ENCODE measurements around the gene DOCK1.

Gene DOCK1

GRCh38 chr10:127332631-127333030, 427.4 kb downstream of the DOCK1 start:
- no peak for DNase-seq

DNA sequence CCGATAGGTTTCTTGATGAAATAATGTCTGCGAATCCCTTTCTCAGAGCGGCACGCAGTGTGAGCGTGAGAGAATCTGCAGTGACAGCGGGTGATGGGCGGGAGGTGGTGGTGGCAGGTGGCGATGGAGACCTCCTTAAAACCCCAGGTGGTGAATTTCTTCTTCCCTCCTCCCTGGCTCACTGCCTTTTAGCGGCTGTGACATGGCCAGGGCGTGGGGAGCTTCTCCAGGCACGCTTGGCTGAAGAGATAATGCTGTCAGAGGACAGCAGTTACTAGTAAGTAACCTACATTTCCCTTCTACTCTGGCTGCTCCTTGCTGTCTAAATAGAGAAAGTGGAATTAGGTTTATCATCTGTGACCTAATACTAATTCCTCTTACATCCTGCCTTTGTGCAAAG, 432.6 kb downstream of the DOCK1 start:
- peak; percentile 60 for DNase-seq

DNA sequence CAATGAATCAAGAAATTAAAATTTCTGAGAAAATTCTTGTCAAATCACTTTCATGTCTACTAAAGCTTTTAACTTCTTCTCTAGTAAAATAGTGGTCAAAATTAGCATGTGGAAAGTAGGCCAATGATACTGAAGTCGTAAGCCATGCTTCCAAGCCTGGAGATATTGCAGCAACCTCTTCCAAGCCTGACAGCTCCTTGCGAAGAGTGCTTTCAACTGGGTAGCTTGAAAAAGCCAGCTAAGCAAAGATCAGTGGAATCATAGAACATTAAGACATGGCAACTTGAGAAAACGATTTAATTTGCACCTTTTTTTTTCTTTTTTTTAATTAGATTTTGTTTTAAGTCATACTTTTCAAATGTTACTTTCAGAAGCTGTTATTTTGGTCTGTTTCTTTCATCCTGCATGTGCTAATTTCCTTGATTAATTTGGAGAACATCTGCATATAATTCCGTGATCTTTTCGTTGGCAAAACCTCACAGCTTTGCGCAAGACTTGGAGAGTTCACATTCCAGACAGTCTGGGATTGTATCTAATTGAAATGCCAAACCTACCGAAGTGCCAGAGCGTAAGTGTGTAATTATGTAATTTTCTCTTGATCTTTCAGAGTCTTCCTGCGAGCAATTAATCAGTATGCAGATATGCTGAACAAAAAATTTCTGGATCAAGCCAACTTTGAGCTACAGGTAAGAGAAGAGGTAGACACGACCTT, 433.3 kb downstream of the DOCK1 start:
- DNase-seq = no peak

DNA sequence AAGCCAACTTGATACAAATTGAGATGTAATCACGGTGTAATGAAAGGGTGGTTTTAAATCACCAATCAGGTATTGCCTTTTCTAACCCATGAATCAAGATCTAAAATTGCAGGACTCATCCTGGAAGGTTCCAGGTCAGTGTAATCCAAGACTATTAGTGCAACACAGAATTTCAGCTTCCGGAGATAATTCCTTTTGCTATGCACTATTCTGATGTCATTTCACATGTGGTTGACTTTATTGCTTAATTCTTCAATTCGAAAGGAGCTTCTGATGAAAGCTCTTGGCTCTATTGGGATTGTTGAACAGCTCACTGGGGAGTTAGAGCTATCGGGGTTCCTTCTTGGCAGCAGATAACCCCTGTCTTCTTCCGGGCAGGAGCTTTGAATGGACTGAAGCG, 438.6 kb downstream of the DOCK1 start:
- no peak for DNase-seq

DNA sequence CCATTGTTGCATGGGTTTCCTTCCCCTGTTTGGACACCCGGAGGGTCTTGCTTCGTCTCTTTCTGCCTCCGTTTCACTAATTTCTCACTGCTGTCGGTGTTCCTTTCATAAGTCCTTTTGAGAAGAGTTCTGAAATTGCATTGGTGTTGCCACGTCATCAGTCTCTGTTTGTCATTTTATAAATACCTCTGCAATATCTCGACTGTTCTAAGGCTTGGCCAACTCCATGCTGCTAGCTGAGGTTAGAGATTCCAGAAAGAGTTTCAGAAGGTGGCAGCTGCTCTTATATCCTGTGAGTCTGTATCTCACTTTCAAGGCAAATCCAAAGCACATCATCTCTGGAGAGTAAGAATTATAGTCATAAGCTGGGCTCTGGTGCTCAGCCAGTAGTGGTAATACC, 439.1 kb downstream of the DOCK1 start:
- DNase-seq = no peak

DNA sequence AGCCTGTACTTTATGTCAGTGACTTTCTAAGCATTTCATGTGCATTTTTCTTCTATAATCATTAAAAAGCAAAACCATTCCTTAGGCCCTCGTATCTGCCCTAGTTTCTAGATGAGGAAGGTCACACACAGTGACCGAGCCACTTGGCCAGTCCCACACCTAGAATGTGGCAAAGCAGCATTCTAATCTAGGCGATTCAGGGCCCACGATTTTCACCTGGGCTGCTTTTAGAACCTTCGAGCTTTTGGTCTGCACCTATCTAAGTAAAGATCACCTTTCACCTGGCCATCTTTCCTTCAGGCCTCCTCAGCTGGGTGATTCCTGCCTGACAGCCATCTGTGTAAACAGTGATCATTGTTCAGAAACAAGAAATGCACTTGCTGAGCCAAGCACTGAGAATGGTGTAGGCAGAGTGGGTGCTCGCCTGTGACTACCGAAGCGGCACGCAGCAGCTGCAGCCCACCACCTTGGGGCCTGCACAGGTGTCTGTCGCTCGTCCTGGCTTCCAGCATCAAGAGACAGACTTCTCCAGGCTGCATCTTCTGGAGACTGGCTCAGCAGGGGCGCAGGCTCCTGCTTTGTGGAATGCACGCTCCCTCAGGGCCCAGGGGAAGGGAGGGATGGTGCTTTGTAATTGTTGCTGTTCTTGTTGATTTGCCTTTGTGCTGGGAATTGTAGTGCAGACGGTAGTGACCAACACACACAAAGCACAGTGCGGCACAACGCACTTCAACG, 440.2 kb downstream of the DOCK1 start:
- peak; percentile 67 for DNase-seq

DNA sequence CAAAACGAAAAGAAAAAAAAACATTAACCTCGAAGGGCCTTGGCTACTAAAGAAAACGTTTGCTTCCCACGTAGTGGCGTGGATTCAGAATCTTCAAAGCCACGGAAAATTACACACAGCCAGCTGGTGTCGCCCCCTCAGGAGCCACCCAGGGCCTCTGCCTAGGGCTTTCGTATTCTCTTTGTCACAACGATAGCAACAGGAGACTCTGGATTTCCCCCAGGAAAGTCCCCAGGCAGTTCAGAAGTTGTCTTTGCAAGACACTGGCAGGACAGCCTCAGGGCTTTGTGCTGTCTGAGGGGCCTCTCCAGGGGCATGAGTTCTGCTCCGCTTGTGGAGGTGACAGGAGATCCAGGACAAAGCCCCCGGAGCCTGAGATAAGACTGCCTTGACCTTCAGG, 441.4 kb downstream of the DOCK1 start:
- no peak for DNase-seq

DNA sequence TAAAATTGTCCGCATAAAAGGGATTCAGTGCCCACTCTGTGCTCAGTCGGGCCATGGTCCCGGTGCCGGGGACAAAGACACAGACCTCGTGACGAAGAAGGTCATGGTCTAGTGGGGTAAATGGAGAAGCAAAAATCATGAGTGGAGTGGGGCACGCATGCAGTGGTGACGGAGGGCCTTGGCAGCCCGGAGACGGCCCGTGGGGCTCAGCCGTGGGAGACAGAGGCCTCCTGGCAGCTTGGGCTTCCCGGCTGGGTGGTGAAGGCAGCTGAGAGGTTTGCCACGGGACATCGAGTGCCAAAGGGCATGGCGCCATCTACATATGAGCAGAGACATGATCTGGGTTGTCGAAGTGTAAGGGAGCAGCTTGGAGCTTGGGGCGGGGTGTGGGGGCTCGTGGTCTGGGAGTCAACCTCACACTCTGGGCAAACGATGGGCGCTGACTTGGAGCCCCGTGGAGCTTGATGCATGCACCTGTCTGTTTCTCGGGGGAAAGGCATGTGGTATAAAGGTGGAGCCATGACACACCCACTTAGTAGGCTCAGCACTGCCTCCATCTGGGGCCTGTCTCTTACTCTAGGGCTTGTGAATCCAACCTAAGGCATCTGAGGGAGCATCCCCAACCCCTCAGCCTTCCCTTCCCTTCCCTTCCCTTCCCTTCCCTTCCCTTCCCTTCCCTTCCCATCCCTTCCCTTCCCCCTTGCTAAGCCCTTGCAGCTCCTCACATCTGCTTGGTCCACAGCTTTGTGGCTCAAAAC, 442.2 kb downstream of the DOCK1 start:
- DNase-seq = no peak

GRCh38 chr10:127349737-127350136, 444.5 kb downstream of the DOCK1 start:
- no peak for DNase-seq

DNA sequence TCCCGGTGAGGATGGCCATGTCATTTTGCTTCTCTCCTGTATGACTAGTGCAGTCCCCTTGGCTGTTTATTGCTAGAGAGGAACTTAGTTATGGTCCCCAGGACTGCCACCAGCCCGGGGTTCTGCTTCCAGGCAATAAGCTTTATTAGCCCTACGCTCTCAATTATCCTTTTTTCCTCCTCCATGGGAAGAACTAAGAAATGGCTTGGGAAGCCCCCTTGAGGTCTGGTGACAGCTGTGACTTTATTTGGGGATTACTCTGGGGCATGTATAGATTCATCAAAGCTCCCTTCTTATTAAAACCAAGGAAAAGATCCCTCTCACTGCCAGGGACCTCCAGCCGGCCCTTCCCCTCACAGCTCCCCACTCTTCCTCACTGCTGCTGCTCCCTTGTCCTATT, 446.3 kb downstream of the DOCK1 start:
- DNase-seq = no peak

DNA sequence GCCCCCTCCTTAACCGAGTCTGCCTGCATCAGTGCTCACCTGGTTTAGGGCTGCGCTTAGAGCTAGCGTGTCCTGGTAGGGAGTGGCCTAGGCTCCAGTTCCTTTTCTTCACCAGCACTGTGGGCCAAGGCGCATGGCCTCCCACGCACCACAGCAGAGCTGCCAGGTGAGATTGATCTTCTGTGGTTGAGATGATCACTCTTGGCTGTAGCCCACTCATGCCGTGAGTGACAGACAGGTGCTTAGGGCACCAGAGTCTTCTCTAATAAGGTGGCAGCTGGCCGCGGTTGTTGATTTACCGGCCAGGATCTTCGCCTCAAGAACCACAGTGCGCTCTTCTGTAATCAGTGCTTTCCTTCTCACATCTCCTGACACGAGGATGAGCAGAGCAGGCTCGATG, 448.3 kb downstream of the DOCK1 start:
- no peak for DNase-seq

- no peak for DNase-seq
Observed at GRCh38 chr10:127354255-127354654, 449.0 kb downstream of the DOCK1 start.

GRCh38 chr10:127354992-127355391, 449.8 kb downstream of the DOCK1 start:
- DNase-seq = no peak

DNA sequence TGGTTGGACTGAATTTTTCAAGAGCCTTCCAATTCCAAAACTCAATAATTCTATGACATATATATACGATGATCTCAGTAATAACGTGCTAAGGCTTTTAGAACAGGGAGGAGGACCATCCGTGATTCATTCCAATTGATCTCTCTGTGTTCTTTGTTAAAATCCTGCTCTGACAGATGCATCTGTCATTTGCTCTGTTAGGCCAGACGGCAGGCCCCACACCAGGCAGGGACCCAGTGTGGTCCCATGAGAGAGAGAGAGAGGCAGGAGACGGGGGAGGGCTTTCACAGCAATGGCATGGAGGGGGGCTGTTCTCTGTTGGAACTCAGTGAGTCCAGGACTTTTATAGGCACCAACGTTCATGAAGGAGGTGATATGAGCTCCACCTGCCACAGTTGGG, 451.1 kb downstream of the DOCK1 start:
- DNase-seq = no peak

DNA sequence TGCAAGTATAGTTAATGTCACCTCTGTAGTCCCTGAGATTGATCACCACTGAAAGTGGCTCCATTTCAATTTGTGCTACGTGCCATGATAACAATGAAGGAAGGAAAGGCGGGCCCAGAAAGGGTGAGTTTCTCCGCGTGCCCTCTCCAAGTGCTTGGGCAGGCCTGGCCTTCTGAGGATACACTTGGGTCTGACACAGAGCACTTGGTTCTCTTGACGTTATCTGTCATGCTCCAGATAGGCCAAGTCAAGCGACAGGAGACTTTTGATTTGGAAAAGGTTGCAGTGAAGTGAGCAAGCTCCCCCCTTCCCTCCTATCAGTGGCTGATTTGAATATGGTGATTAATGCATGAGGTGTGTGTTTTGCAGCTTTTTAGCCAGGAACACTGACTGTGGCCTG, 452.0 kb downstream of the DOCK1 start:
- DNase-seq = no peak

DNA sequence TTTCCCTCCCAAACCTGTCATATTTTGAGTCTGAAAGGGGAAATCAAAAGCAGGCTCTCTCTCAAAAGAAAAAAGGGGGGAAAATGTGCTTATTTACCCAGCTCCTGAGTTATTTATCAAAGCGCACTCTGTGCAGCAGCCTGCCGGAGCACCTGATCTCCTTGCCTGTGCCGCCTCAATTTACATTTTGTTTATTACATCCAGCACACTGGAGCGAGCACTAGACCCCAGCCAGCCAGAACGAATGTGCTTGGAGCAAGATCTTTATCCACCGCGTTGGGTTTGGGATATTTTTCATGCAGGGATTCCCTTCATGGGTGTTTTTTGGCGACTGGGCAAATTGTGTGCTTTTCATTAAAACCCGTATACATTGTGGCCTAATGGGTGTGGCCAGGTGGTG, 453.1 kb downstream of the DOCK1 start:
- no peak for DNase-seq

GRCh38 chr10:127364034-127364433, 458.8 kb downstream of the DOCK1 start:
- DNase-seq = no peak

DNA sequence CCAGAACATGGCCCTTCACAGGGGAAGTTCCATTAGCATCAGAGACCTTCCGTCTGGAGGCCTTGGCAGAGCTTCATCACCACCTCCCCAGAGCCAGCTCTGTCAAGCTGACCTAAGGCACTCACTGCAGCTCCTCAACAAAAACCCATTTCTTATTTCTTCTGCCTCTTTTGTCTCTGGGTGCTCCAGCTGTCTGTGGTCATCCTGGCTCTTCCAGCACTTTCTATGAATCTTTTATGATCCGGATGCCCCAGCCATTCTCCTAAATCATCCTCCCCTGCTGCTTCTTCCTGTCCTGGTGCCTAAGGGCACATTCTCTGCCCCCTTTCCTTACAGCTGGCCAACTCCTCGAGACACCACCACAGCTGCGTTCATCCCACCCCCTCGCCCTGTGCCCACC, 462.9 kb downstream of the DOCK1 start:
- DNase-seq = no peak

DNA sequence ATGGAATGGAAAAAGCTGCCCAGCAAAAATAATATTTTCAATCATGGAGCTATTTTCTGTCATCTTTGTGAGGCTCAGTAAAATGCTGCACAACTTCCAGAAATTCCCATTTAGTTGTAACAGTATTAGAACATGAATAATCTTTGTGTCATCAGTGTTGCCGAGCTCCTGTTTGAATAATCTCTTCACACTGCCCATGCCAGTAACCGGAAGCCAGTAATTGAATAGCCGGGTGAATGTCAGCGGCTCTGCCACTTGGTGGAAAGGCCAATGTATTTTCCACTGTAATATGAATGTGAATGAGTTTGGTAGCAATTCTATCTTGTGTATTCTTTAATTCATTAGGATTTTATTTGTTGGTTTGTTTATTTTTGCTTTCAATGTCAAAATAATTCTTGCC, 463.7 kb downstream of the DOCK1 start:
- no peak for DNase-seq

DNA sequence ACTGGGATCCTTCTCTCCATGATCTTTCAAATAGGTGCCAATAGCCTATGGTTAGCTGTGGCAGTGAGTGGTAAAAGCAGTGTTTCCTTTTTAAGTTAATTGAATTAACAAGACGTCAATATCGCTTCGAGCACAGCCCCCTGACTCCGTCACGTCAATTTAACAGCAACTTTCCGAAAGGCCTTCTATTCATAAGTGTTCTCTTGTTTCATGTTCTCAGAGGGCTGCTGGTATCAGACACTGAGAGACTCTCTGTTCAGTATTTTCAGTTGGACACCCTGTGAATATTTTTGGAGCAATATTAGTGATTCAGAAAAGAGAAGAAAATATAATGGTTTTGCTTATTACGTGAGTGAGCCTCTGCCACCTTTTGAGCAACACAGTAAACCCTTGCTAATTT, 465.4 kb downstream of the DOCK1 start:
- no peak for DNase-seq

DNA sequence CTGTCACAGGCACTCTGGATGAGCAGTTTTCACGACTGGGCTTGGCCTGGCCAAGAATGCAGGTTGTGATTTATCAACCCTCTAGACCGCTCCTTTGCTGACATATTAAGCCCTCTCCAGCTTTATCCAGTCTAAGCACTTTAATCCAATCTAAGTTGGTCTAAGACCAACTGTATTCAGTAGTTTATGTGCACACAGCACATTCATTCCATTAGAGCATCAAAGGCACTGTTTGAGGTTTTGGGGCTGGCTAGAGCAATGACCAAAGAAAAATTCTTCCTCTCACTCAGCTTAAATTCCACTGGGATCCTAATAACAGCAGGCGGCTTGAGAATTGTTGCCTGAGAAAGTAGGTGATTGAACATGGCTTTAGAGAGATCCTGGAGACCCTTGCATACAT, 467.1 kb downstream of the DOCK1 start:
- DNase-seq = no peak

DNA sequence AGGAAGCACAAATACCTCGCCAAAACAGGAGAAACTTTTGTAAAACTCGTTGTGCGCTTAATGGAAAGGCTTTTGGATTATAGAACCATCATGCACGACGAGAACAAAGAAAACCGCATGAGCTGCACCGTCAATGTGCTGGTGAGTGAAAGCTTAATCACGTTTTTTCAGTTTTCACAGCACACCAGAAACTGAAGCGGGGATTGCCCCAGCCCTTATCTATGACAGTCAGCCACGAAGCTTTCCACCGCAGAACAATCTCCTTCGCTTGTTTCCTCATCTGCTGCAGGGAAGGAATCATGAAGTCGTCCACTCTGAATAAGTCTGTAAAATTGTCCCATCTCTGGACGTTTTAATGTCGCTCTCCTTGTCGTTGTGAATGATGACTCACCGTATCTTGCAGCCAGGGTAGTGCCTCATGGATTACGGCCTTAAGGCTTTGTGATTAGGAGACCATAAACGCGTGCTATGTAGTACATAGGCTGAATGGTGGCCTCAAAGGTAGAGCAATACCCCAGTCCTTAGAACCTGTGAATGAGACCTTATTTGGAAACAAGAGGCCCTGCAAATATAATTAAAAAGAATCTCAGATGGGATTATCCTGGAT, 468.9 kb downstream of the DOCK1 start:
- no peak for DNase-seq

DNA sequence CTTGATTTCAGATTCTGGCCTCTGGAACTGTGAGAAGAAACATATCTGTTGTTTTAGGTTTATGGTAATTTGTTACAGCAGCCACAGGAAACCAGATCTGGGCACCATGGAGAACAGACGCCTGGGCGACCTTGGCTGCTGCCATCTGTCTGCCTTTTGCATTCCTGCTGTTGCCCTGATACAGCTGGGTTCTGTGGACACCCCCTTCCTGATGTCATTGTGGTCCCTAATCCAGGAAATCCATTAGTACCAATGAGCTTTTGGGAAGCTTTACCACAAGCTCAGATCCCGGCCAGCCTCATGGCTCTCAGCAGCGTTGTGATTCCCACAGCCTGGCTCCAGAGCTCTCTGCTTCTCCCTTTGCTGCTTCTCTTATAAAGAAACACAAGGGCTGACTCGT, 469.7 kb downstream of the DOCK1 start:
- DNase-seq = no peak

DNA sequence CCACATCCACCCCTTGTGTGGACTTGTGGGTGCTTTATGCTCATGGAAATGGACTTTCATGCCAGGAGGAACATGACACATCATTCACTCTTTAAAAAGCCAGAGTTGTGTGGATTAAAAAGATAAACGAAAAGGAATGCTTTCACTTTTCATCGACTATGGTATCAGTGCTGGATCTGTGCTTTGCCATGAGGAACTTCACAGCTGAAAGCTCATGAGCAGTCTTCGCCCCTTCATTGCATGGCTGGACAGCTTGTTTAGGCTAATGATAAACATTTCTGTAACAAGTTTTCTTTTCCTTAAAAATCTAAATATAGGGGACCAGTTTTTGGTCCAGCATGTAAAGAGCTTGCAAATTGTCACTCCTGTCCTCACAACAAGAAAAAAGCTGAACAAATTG, 470.2 kb downstream of the DOCK1 start:
- no peak for DNase-seq
